HepG2 (cell line): Measurements from ENCODE around the gene CEP76. TPM values are rescaled to one million over a fixed set of nuclear protein-coding genes. Genes with fewer than 3 reads are reported as not detected.

Experiments
- ARHGAP35 ChIP-seq: sonication (generic); formaldehyde crosslinking; IDR thresholded peaks from 2 replicates; pipeline ENCODE4 v1.9.0; 2022; ENCODE audit warnings: mild to moderate bottlenecking, inconsistent platforms, moderate library complexity, missing genetic modification reagents, borderline replicate concordance
- DR1 ChIP-seq: sonication (generic); formaldehyde crosslinking; IDR thresholded peaks from 2 replicates; pipeline ENCODE4 v1.8.0; 2021; ENCODE audit warnings: mild to moderate bottlenecking, missing genetic modification reagents, inconsistent platforms
- DZIP1 ChIP-seq: sonication (generic); formaldehyde crosslinking; IDR thresholded peaks from 2 replicates; pipeline ENCODE4 v1.5.0; 2020; ENCODE audit warnings: mild to moderate bottlenecking, missing genetic modification reagents
- FOXO1 ChIP-seq: sonication (generic); formaldehyde crosslinking; IDR thresholded peaks from 2 replicates; pipeline ENCODE4 v1.4.0; 2020; ENCODE audit warnings: missing genetic modification reagents
- FOXO4 ChIP-seq: sonication (generic); formaldehyde crosslinking; conservative IDR thresholded peaks from 2 replicates; pipeline ENCODE4 v1.8.1; 2023; ENCODE audit warnings: missing genetic modification reagents
- MXD4 ChIP-seq: IDR thresholded peaks from 2 replicates; pipeline ENCODE4 v1.6.1; 2016; ENCODE audit warnings: mild to moderate bottlenecking, missing biosample characterization, missing genetic modification reagents
- NAIF1 ChIP-seq: sonication (generic); formaldehyde crosslinking; IDR thresholded peaks from 2 replicates; pipeline ENCODE4 v1.5.0; 2020; ENCODE audit warnings: mild to moderate bottlenecking, missing genetic modification reagents, borderline replicate concordance
- NCOA1 ChIP-seq: sonication (generic); formaldehyde crosslinking; IDR thresholded peaks from 2 replicates; pipeline ENCODE4 v1.9.0; 2021; ENCODE audit warnings: missing genetic modification reagents
- NFIB ChIP-seq: sonication (generic); formaldehyde crosslinking; IDR thresholded peaks from 2 replicates; pipeline ENCODE4 v1.9.0; 2021; ENCODE audit warnings: missing genetic modification reagents, mild to moderate bottlenecking, borderline replicate concordance
- RELA ChIP-seq: sonication (generic); formaldehyde crosslinking; IDR thresholded peaks from 2 replicates; pipeline ENCODE4 v1.4.0; 2020; ENCODE audit warnings: missing genetic modification reagents
- SAFB2 ChIP-seq: sonication (generic); formaldehyde crosslinking; IDR thresholded peaks from 2 replicates; pipeline ENCODE4 v1.5.1; 2020; ENCODE audit warnings: missing genetic modification reagents, low read depth, mild to moderate bottlenecking, borderline replicate concordance
- TAF1 ChIP-seq: sonication (generic); formaldehyde crosslinking; IDR thresholded peaks from 2 replicates; pipeline ENCODE4 v1.4.0; 2020; ENCODE audit warnings: missing genetic modification reagents
- TARDBP ChIP-seq: sonication (generic); formaldehyde crosslinking; IDR thresholded peaks from 2 replicates; pipeline ENCODE4 v1.8.0; 2022; ENCODE audit warnings: mild to moderate bottlenecking, missing genetic modification reagents
- ZNF205 ChIP-seq: IDR thresholded peaks from 2 replicates; pipeline ENCODE4 v1.6.1; 2018; ENCODE audit warnings: missing biosample characterization, missing genetic modification reagents
- ZNF44 ChIP-seq: sonication (generic); formaldehyde crosslinking; IDR thresholded peaks from 2 replicates; pipeline ENCODE4 v1.5.1; 2020; ENCODE audit warnings: mild to moderate bottlenecking, missing genetic modification reagents
- ZNF546 ChIP-seq: sonication (generic); formaldehyde crosslinking; conservative IDR thresholded peaks from 2 replicates; pipeline ENCODE4 v1.8.1; 2023; ENCODE audit warnings: mild to moderate bottlenecking, missing genetic modification reagents
- ZNF564 ChIP-seq: sonication (generic); formaldehyde crosslinking; IDR thresholded peaks from 2 replicates; pipeline ENCODE4 v1.8.1; 2023; ENCODE audit warnings: mild to moderate bottlenecking, missing genetic modification reagents
- ZNF598 ChIP-seq: sonication (generic); formaldehyde crosslinking; IDR thresholded peaks from 2 replicates; pipeline ENCODE4 v1.5.1; 2020; ENCODE audit warnings: mild to moderate bottlenecking, missing genetic modification reagents, borderline replicate concordance
- ZSCAN21 ChIP-seq: sonication (generic); formaldehyde crosslinking; IDR thresholded peaks from 2 replicates; pipeline ENCODE4 v1.8.0; 2022; ENCODE audit warnings: mild to moderate bottlenecking, missing genetic modification reagents, moderate library complexity, borderline replicate concordance
- polyA plus RNA-seq, 8 experiments: library from polyadenylated mRNA; depleted of rRNA in 3 of 8; stranded (reverse) in 7 of 8; unstranded in 1 of 8; fragments of >200 nt; fragmentation: Illumina TruSeq in 4 of 8; extraction: Trizol in 4 of 8; gene quantifications; 2 replicates each; pipeline versions ENCODE4 v1.2.1 to v1.2.3, GENCODE V29; 2011 to 2016; ENCODE audit warnings: low read depth in 4 of 8, missing spikeins in 1 of 8, mixed read lengths in 1 of 8; ENCODE audit not compliant: insufficient read depth in 1 of 8
- total RNA-seq, 5 experiments: library from RNA; depleted of rRNA; stranded (reverse); fragments of >200 nt; fragmentation: Illumina TruSeq; extraction: Trizol; gene quantifications; 2 replicates each; pipeline ENCODE4 v1.2.3, GENCODE V29; 2016; ENCODE audit warnings: low read depth in 1 of 5
- TF ChIP-seq, protein P1 (sequence below): sonication (generic); formaldehyde crosslinking; IDR thresholded peaks from 2 replicates; pipeline ENCODE4 v1.4.0; 2020; ENCODE audit warnings: mild to moderate bottlenecking, missing genetic modification reagents
- TF ChIP-seq, protein P2 (sequence below): sonication (generic); formaldehyde crosslinking; IDR thresholded peaks from 2 replicates; pipeline ENCODE4 v1.5.1; 2020; ENCODE audit warnings: missing genetic modification reagents, mild to moderate bottlenecking, borderline replicate concordance

The CEP76 gene
- total and polyA plus RNA-seq, 2 of the 13 experiments (the other 11 are each of a cell fraction or from before 2014, with no cell fraction given), result 13.9 to 15.1 TPM

- TF ChIP-seq, protein P1, sequence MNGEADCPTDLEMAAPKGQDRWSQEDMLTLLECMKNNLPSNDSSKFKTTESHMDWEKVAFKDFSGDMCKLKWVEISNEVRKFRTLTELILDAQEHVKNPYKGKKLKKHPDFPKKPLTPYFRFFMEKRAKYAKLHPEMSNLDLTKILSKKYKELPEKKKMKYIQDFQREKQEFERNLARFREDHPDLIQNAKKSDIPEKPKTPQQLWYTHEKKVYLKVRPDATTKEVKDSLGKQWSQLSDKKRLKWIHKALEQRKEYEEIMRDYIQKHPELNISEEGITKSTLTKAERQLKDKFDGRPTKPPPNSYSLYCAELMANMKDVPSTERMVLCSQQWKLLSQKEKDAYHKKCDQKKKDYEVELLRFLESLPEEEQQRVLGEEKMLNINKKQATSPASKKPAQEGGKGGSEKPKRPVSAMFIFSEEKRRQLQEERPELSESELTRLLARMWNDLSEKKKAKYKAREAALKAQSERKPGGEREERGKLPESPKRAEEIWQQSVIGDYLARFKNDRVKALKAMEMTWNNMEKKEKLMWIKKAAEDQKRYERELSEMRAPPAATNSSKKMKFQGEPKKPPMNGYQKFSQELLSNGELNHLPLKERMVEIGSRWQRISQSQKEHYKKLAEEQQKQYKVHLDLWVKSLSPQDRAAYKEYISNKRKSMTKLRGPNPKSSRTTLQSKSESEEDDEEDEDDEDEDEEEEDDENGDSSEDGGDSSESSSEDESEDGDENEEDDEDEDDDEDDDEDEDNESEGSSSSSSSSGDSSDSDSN (CRISPR knock-in tag), result peak; percentile 86; the same call in 1 of the 2 replicates
- TF ChIP-seq TAF1 (CRISPR knock-in tag) (peak; percentile 49), MXD4 (no peak; the same call in 1 of the 2 replicates), TARDBP (CRISPR knock-in tag) (no peak), ZNF564 (CRISPR knock-in tag) (0 out of 2 replicates have a peak, but pooled peaks have one; percentile 22), SAFB2 (CRISPR knock-in tag) (no peak), ARHGAP35 (CRISPR knock-in tag) (no peak), FOXO1 (peak; percentile 27; the same call in 1 of the 2 replicates), NCOA1 (0 out of 2 replicates have a peak, but pooled peaks have one; percentile 30), ZNF546 (CRISPR knock-in tag) (0 out of 2 replicates have a peak, but pooled peaks have one; percentile 64), FOXO4 (CRISPR knock-in tag) (no peak), ZNF598 (CRISPR knock-in tag) (0 out of 2 replicates have a peak, but pooled peaks have one; percentile 38), DZIP1 (0 out of 2 replicates have a peak, but pooled peaks have one; percentile 36), ZSCAN21 (CRISPR knock-in tag) (peak; percentile 41; the same call in 1 of the 2 replicates), NFIB (CRISPR knock-in tag) (no peak), RELA (CRISPR knock-in tag) (no peak), NAIF1 (CRISPR knock-in tag) (no peak), DR1 (CRISPR knock-in tag) (no peak), ZNF205 (CRISPR knock-in tag) (0 out of 2 replicates have a peak, but pooled peaks have one; percentile 15), ZNF44 (no peak)
- TF ChIP-seq, protein P2, sequence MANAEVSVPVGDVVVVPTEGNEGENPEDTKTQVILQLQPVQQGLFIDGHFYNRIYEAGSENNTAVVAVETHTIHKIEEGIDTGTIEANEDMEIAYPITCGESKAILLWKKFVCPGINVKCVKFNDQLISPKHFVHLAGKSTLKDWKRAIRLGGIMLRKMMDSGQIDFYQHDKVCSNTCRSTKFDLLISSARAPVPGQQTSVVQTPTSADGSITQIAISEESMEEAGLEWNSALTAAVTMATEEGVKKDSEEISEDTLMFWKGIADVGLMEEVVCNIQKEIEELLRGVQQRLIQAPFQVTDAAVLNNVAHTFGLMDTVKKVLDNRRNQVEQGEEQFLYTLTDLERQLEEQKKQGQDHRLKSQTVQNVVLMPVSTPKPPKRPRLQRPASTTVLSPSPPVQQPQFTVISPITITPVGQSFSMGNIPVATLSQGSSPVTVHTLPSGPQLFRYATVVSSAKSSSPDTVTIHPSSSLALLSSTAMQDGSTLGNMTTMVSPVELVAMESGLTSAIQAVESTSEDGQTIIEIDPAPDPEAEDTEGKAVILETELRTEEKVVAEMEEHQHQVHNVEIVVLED, result no peak
Observed at GRCh38 chr18:12656938-12657683, 45.4 kb downstream of the CEP76 start (continued).
